HCT116 (cell line): ENCODE measurements around the gene FUT9. TPM values are rescaled to one million over a fixed set of nuclear protein-coding genes. Genes with fewer than 3 reads are reported as not detected.

ENCODE experiments used
- ATAC-seq: fragments of 200-7000 bp; cut with Tn5 transposase; 2 replicates; pipeline ENCODE4 v1.9.1; 2020; ENCODE audit warnings: mild to moderate bottlenecking, moderate library complexity
- BruUV-seq: library from RNA; stranded (reverse); fragments of 400-500 nt; replicated peaks from 2 replicates; lab custom pipeline; 2021; lab: Mats Ljungman, UMichigan
- CTCF ChIA-PET: fragments of 300-600 bp; sonication (Branson Sonifier 250); formaldehyde crosslinking; loops from one replicate; lab custom pipeline; 2021; ENCODE audit warnings: antibody characterized with exemption; lab: Charles Lee
- POLR2A ChIA-PET: fragments of 300-600, 350-600 bp; sonication (Branson Sonifier 250); formaldehyde crosslinking; loops from one replicate; lab custom pipeline; 2021; ENCODE audit warnings: antibody characterized with exemption; lab: Charles Lee
- RAD21 ChIA-PET, 2 experiments: fragments of 300-600 bp; sonication (Branson Sonifier 250); formaldehyde crosslinking; loops; one replicate each; lab custom pipeline; 2023; ENCODE audit warnings: low total read pairs in 2 of 2; ENCODE audit not compliant: uncharacterized antibody in 2 of 2, unreplicated experiment in 2 of 2, low non-redundant PET in 1 of 2; lab: Charles Lee
- DNase-seq: peaks from one replicate; pipeline ENCODE4 v3.0.0-alpha.2; 2010; ENCODE audit warnings: low read depth, low spot score
- H2AFZ ChIP-seq: fragments of 200-600 bp; shearing (Covaris generic), sonication (generic); 2 replicates; pipeline ENCODE4 v1.6.1; 2017; ENCODE audit warnings: low read depth, mixed run types, mixed read lengths, antibody characterized with exemption, low read length; ENCODE audit not compliant: poor library complexity, severe bottlenecking
- H3K27ac ChIP-seq: 2 replicates; pipeline ENCODE4 v1.5.1; 2012; ENCODE audit warnings: low read depth, low read length
- H3K27me3 ChIP-seq: fragments of 200-600 bp; sonication (generic); 2 replicates; pipeline ENCODE4 v1.6.1; 2016; ENCODE audit warnings: mixed run types, low read length, mixed read lengths; ENCODE audit not compliant: insufficient read depth
- H3K36me3 ChIP-seq, 2 experiments: fragments of 200-500 bp in 1 of 2; fragments of 200-600 bp in 1 of 2; sonication (Bioruptor generic) in 1 of 2; sonication (generic) in 1 of 2; 2 replicates each; pipeline versions ENCODE4 v1.5.1 to v1.6.1; 2014 to 2016; ENCODE audit warnings: low read length in 2 of 2, inconsistent platforms in 1 of 2, mixed read lengths in 1 of 2, mixed run types in 1 of 2; ENCODE audit not compliant: insufficient read depth in 2 of 2, control insufficient read depth in 1 of 2
- H3K4me1 ChIP-seq, 2 experiments: fragments of 200-600 bp in 1 of 2; sonication (generic) in 1 of 2; 2 replicates each; pipeline versions ENCODE4 v1.5.1 to v1.6.1; 2012 to 2017; ENCODE audit warnings: low read length in 2 of 2, inconsistent platforms in 1 of 2, mild to moderate bottlenecking in 1 of 2, mixed read lengths in 1 of 2, mixed run types in 1 of 2, moderate library complexity in 1 of 2; ENCODE audit not compliant: insufficient read depth in 2 of 2, control insufficient read depth in 1 of 2
- H3K4me2 ChIP-seq: fragments of 200-600 bp; sonication (generic); 2 replicates; pipeline ENCODE4 v1.6.1; 2017; ENCODE audit warnings: mixed run types, low read length, mixed read lengths
- H3K4me3 ChIP-seq, 2 experiments: fragments of 200-600 bp in 1 of 2; sonication (generic) in 1 of 2; replicated peaks in 1 of 2; 2 replicates each; pipeline ENCODE4 v1.5.1; 2011 to 2016; ENCODE audit warnings: low read length in 2 of 2, control low read depth in 1 of 2, low read depth in 1 of 2, mild to moderate bottlenecking in 1 of 2, mixed read lengths in 1 of 2, mixed run types in 1 of 2
- H3K79me2 ChIP-seq: fragments of 200-600 bp; sonication (generic); 2 replicates; pipeline ENCODE4 v1.6.1; 2017; ENCODE audit warnings: mild to moderate bottlenecking, mixed run types, low read length, moderate library complexity, mixed read lengths; ENCODE audit not compliant: insufficient read depth
- H3K9ac ChIP-seq: fragments of 200-600 bp; sonication (generic); 2 replicates; pipeline ENCODE4 v1.6.1; 2016; ENCODE audit warnings: low read length, mixed read lengths
- H3K9me2 ChIP-seq: fragments of 200-600 bp; sonication (generic), shearing (Covaris generic); 2 replicates; pipeline ENCODE4 v1.6.1; 2017; ENCODE audit warnings: mixed run types, mild to moderate bottlenecking, moderate library complexity; ENCODE audit not compliant: insufficient read depth
- H3K9me3 ChIP-seq, 2 experiments: fragments of 200-500 bp in 1 of 2; fragments of 200-600 bp in 1 of 2; sonication (Bioruptor generic) in 1 of 2; sonication (generic) in 1 of 2; 2 replicates each; pipeline ENCODE4 v1.6.1; 2014 to 2017; ENCODE audit warnings: low read length in 2 of 2, mixed read lengths in 2 of 2, inconsistent platforms in 1 of 2, low read depth in 1 of 2, mild to moderate bottlenecking in 1 of 2, mixed run types in 1 of 2, moderate library complexity in 1 of 2; ENCODE audit not compliant: control insufficient read depth in 1 of 2, insufficient read depth in 1 of 2
- H4K20me1 ChIP-seq: fragments of 200-600 bp; sonication (generic), shearing (Covaris generic); 2 replicates; pipeline ENCODE4 v1.6.1; 2017; ENCODE audit warnings: mixed run types, mild to moderate bottlenecking, moderate library complexity; ENCODE audit not compliant: insufficient read depth
- ATF3 ChIP-seq: IDR thresholded peaks from 2 replicates; pipeline ENCODE4 v1.6.1; 2012
- JUND ChIP-seq: IDR thresholded peaks from 2 replicates; pipeline ENCODE4 v1.6.1; 2012
- RAD21 ChIP-seq: IDR thresholded peaks from 2 replicates; pipeline ENCODE4 v1.6.1; 2012; ENCODE audit warnings: low read depth, mild to moderate bottlenecking
- REST ChIP-seq: IDR thresholded peaks from 2 replicates; pipeline ENCODE4 v1.6.1; 2012; ENCODE audit warnings: low read depth
- TCF7L2 ChIP-seq: IDR thresholded peaks from 2 replicates; pipeline ENCODE4 v1.7.0; 2011; ENCODE audit warnings: borderline replicate concordance, inconsistent platforms; ENCODE audit not compliant: insufficient read depth, insufficient read length; ENCODE audit errors: extremely low read depth
- ZFX ChIP-seq: fragments of 450-650 bp; IDR thresholded peaks from 2 replicates; pipeline ENCODE4 v1.6.1; 2017
- intact Hi-C: fragments of 100-400 bp; cut with micrococcal nuclease; formaldehyde crosslinking; loops from 2 replicates; pipeline ENCODE4 v1.10.0; 2022
- total RNA-seq: library from RNA; stranded (reverse); gene quantifications from one replicate; pipeline ENCODE4 v1.2.1, GENCODE V29; 2021; ENCODE audit not compliant: unreplicated experiment

Gene FUT9
- total RNA-seq, 1 experiment from 2014 or later: not detected

- intact Hi-C loops: no loop called here
- CTCF ChIA-PET: no interaction called here
- BruUV-seq: no TSS peak
Measured at GRCh38 chr6:96151707-96152106, 135.9 kb downstream of the FUT9 start.

More at GRCh38 chr6:96151707-96152106, 135.9 kb downstream of the FUT9 start:
- H3K36me3 ChIP-seq: no peaks in the 10 kb centered on the region
- no peaks in the 10 kb centered on the region for H3K9me3 ChIP-seq
- no peak overlapping the region for H3K27ac ChIP-seq
- no peak overlapping the region for H3K4me3 ChIP-seq
- POLR2A ChIA-PET: no interaction called here
- DNase-seq (no peak), ATAC-seq (no peak)
- H3K79me2 ChIP-seq: no peaks in the 10 kb centered on the region
- no peaks in the 10 kb centered on the region for H3K4me1 ChIP-seq
- H3K27me3 ChIP-seq: no peaks in the 10 kb centered on the region; the same call in 1 of the 2 replicates
- TF ChIP-seq ZFX (no peak), ATF3 (no peak), REST (no peak), TCF7L2 (no peak), RAD21 (no peak), JUND (no peak)
- no peaks in the 10 kb centered on the region for H3K9me2 ChIP-seq
- no peak overlapping the region for H2AFZ ChIP-seq
- RAD21 ChIA-PET: no interaction called here
- H4K20me1 ChIP-seq: no peaks in the 10 kb centered on the region
- no peak overlapping the region for H3K9ac ChIP-seq
- no peak overlapping the region for H3K4me2 ChIP-seq
